HG03045 (cell line): Measurements from ENCODE around the gene SSNA1.

Experiments used
- ATAC-seq: cut with Tn5 transposase; IDR thresholded peaks from one replicate; pipeline ENCODE4 v1.9.1; 2021; ENCODE audit warnings: mild to moderate bottlenecking, moderate library complexity; ENCODE audit not compliant: unreplicated experiment

SSNA1 gene

DNA sequence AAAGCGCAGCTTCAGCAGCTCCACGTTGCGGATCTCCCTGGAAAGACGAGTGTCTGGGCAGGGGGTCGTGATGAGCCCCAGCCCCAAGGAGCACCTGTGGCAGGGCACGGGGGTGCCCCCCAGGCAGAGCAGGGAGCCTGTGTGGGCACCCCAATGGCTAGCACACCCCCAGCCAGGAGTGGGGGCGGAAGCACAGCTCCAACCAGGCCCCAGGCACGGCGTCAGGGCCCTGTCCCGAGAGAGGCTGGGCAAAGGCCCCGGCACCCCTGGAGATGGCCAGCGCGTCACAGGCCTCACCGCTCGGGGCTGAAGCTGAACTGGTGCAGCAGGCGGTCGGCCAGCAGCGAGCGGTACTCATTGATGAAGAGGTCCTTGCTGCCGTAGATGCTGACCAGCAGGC, 8.0 kb upstream of the SSNA1 start:
- no peak for ATAC-seq

DNA sequence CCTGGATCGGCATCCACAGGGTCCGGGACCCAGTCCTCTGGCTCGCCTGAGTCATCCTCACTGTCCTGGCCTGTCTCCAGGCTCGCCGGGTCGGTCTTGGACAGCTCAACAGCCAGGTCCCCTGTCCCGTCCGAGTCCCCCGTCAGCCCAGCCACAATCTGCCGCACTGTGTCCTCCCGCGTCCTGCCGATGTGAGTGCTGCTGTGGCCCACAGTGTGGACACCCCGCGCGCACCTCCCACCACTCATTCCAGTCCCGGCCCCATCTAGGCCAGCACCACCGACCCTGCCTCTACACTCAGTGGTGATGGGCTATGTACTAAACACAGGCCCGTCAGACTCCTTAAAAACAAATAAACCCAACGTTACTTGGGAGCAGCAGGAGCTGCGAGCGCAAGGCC, 6.8 kb upstream of the SSNA1 start:
- ATAC-seq = no peak

DNA sequence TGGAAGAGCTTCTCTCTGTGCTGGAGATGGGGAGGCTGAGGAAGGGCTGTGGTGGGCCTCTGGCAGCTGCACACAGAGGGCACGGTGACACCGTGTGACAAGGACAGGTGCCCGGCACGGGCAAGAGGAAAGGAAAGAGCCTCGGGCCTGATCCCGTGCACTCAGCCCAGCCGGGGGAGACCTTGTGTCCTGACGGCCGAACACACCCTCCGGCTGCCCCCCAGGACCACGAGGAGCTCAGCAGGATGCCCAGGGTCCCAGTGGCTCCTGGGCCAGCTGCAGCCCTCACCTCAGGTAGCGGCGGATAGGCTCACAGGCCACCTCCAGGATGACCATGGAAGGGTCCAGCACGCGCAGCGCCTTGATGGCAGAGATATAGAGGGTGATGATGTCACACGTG, 5.6 kb upstream of the SSNA1 start:
- no peak for ATAC-seq

DNA sequence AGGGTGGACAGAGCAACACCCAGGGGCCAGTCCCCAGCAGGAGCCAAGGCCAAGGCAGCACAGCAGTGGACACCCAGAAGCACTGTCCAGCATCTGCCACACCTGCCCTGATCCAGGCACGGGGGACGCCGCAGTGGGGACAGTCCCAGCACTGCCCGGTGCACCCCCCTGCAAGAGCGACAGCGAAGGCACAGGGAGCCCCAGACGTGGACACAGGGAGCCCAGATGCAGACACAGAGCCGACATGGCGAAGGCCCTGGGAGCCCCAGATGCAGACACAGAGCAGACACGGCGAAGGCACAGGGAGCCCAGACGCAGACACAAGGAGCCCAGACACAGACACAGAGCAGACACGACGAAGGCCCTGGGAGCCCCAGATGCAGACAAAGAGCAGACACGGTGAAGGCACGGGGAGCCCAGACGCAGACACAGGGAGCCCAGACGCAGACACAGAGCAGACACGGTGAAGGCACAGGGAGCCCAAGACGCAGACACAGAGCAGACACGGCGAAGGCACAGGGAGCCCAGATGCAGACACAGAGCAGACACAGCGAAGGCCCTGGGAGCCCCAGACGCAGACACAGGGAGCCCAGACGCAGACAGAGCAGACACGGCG, 4.4 kb upstream of the SSNA1 start:
- ATAC-seq = no peak

DNA sequence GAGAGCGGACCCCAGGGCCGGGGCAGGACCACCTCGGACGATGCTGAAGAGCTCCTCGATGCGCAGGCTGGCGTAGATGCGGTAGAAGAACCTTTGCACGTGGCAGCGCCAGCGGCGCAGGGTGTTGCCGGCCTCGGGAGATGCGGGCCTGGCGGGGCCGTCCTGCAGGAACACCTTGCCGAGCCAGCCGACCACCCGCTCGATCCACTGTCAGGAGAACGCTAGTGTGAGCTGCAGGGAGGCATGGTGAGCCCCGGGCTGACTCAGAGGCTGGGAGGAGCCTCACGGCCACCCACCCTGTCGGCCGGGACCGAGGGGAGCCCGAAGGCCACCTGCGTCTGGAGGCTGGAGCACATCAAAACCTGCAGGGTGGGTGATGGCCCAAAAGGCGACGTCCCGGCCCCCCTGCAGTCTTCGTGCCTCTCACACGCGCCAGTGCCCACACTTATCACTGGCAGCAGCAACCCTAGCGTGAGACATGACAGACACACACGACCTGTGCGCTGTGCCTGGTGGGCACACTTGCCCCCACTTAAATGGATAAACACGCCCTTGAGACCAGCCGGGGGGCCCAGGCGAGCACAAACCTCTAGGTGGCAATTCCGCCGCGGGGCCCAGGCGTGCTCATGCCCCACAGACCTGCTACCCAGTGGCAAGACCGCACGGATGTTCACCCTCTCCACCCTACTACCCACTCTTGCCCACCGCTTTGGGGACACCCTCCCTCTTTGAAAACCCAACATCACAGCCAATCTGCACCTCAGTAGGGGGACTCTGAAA, 3.4 kb upstream of the SSNA1 start:
- ATAC-seq = no peak

GRCh38 chr9:137185921-137186320, 2.6 kb upstream of the SSNA1 start:
- ATAC-seq = no peak

DNA sequence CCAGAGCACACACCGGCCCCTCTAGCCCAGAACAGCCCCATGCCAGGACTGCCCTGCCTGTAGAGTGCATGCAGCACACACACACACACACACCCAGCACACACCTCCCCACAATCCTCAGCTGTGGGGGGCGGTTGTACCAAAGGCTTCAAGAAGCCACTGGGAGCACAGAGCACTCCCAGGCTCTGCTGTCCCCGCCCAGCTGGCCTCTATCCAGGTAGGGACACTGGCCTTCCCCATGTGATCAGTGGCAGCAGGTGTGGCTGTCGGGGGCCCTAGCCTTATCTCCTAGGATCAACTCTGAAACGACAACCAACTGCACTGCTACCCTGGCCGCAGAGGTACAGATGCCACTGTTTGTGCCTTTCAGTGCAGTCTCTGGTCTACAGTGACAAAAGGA, 2.1 kb upstream of the SSNA1 start:
- no peak for ATAC-seq

GRCh38 chr9:137187386-137187785, 1.1 kb upstream of the SSNA1 start:
- no peak for ATAC-seq

- no peak for ATAC-seq
Observed at GRCh38 chr9:137188086-137188489, 388 bp upstream of the SSNA1 start.

- no peak for ATAC-seq
Observed at GRCh38 chr9:137189297-137190295, 1.1 kb downstream of the SSNA1 start.

- no peak for ATAC-seq
Observed at GRCh38 chr9:137190315-137190856, 1.9 kb downstream of the SSNA1 start.

DNA sequence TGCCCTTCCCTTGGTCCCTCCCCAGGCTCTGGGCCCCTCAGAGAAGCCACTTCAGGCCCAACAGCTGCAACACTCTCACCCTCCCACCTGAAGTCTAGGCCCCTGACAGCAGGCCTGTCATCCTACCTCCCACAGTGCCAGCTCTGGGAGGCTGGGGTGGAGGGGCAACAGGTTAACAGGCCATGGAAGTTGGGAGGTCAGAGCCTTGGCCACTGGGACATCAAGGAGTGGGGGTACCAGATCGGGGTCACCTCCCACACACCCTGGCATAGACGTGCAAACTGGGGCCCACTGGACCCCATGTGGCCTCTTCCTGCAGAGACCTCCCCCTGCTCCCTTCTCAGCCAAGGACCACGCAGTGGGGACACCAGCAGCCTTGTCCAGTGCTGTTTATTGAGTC, 2.8 kb downstream of the SSNA1 start:
- ATAC-seq = no peak

GRCh38 chr9:137191691-137192447, 3.4 kb downstream of the SSNA1 start:
- no peak for ATAC-seq

DNA sequence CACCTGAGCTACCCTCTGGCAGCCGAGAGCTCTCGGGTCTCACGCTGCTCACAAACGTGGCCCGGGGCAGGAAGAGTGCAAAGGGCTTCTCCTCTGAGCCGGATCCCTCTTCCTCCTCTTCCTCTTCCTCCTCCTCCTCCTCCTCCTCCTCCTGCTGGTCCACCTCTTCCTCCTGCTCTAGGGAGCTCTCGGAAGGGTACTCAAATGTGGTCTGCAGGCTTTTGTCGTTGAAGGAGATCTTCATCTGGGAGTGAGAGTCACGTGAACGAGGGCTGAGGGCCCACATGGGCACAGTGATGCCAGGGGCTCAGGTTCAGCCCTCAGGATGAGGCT, 3.9 kb downstream of the SSNA1 start:
- ATAC-seq = no peak

DNA sequence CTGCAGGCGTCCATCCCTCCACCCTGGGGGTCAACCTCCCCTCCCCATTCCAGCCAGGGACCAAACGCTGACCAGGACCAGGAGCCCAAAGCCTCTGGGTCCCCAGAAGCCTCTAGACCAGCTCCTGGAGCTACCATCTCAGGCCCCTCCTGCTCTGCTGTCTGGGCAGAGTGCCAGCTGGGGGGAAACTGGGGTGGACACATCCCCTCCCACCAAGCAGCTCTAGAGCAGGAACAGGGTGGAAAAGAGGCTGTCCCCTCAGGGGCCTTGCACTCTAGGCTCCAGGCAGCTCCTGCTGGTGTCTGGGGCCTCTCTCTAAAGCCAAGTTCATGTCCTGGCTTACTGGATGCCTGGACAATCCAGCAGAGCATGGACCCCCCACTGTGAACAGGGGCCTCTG, 4.4 kb downstream of the SSNA1 start:
- ATAC-seq = no peak

DNA sequence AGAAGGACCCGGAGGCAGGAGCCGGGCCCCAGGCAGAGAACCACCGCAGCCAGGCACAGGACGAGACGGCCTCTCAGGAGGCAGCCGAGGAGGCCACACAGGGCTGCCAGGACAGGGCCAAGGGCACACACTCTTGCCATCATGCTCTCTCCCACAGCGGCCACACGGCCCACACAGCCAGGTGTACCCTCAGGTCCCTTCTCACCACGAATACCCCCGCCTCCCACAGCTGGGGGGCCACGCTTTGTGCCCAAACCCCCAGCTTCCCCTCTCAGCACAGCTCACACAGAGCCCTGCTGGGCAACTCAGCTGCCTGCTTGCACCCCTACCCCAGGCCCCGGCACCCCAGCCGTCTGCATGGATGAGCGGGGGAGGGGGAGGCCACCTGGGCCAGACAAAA, 5.3 kb downstream of the SSNA1 start:
- no peak for ATAC-seq

DNA sequence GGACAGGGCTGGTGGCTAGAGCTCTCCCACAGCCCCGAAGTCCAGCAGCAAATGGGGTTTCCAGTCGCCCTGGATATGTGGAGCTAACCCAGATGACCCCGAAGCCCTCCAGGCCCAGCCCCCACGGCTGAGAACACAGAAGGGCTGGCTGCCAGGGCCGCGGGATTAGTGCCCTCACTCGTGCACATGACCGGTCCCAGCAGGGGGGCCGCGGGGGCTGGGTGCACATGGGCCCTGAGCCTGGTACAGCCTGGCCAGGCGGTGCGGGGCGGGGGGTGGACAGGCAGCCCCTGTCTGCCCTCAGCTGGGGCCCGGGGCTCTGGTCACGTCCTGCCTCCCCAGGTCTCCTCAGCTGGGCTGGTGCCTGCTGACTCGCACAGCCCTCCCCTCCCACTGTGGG, 5.9 kb downstream of the SSNA1 start:
- no peak for ATAC-seq

- no peak for ATAC-seq
Observed at GRCh38 chr9:137194909-137195308, 6.4 kb downstream of the SSNA1 start.

DNA sequence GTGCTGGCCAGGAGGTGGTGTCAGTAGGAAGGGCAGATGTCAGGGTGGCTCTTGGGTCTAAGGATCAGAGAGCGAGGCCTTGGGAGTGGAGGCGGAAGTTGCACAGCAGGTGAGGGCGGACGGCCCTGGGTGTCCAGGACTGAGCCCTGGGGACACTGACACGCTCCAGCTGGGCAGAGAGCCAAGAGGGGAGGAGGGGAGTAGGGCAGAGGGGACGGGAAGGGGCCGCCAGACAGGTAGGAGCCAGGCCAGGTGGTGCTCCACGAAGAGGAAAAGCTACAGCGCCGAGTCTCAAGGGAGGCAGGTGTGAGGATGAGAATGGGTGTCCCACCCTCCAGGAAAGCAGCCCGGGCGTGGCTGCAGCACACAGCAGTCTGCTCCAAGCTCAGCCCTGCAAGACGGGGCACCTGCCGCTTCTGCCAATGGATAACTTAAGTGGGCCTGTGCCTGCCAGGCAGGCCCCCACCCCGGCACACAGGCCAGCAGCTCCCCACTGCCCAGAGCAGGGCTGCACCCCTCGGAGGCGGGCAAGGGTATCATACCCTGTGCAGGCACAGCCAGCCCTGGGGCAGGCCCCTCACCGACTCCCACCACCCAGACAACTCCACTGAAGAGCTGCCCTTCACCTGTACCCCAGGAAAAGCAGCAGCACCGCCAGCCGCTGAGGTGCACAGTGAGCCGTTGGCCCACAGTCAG, 7.2 kb downstream of the SSNA1 start:
- ATAC-seq = no peak
